Adipose tissue (tissue), 3 donors: ENCODE results near the gene KCNMB2. TPM values are rescaled to one million over a fixed set of nuclear protein-coding genes. Genes with fewer than 3 reads are reported as not detected.
"Not testable (repeated sequence)": the region's sequence is repeated elsewhere in the genome, so short reads cannot be mapped to it uniquely, and the experiment has no call there.

Experiments
- H3K27ac ChIP-seq: one replicate; pipeline ENCODE4 v1.5.1; 2013; ENCODE audit warnings: low read depth, low read length
- WGBS, 3 donors: extraction: QIAGEN DNeasy Blood & Tissue Kit; methylation state at CpG; one replicate each; pipeline ENCODE4 v1.1.7; 2013; 5-methylcytosine and 5-hydroxymethylcytosine counted together
- polyA plus RNA-seq, 3 donors: library from polyadenylated mRNA; stranded (reverse); fragments of 200-250 nt; gene quantifications; one replicate each; pipeline ENCODE4 v1.2.3, GENCODE V29; 2013
- donor health status: healthy with polysubstance abuse.
- donor health status: Bipolar disorder and iron deficiency.
- donor health status: healthy.

Gene KCNMB2
- 1 to 10 TPM in 2 of 3 donors, under 1 TPM in 1; 0.13 to 1.8 (median 1.0) TPM for polyA plus RNA-seq

- 8 to 9% (median 8%) methylated on average over 19 of the region's 19 CpGs for WGBS, 3 donors
- H3K27ac ChIP-seq: no peak within 1 kb of the TSS
These were observed at the start of gene KCNMB2 for GRCh38 chr3:178536211-178537079. Gene KCNMB2, plus strand, starts transcription at chr3:178536436.

GRCh38 chr3:178486903-178487302 lies 49.3 kb upstream of the KCNMB2 start:
- no peak overlapping the region for H3K27ac ChIP-seq

- H3K27ac ChIP-seq: no peak overlapping the region
- WGBS, 3 donors: 85 to 91% (median 86%) methylated on average over 3 of the region's 3 CpGs
These were observed 48.5 kb upstream of the KCNMB2 start for GRCh38 chr3:178487752-178488151.

- WGBS, 3 donors: 60 to 93% (median 89%) methylated on average over 3 of the region's 3 CpGs
These were observed 44.5 kb upstream of the KCNMB2 start for GRCh38 chr3:178491751-178492150.

GRCh38 chr3:178492491-178492890 lies 43.7 kb upstream of the KCNMB2 start:
- H3K27ac ChIP-seq: no peak overlapping the region
- 55 to 86% (median 67%) methylated on average over 3 of the region's 3 CpGs for WGBS, 3 donors

More at GRCh38 chr3:178491751-178492150, 44.5 kb upstream of the KCNMB2 start:
- no peak overlapping the region for H3K27ac ChIP-seq

GRCh38 chr3:178494386-178494785 lies 41.9 kb upstream of the KCNMB2 start:
- H3K27ac ChIP-seq: no peak overlapping the region
- WGBS, 3 donors: 69 to 89% (median 76%) methylated on average over 6 of the region's 6 CpGs

GRCh38 chr3:178496911-178497310 lies 39.3 kb upstream of the KCNMB2 start:
- WGBS, 3 donors: 94 to 95% (median 95%) methylated on average over 1 of the region's 1 CpG
- H3K27ac ChIP-seq: no peak overlapping the region

GRCh38 chr3:178498871-178499270 lies 37.4 kb upstream of the KCNMB2 start:
- 44 to 54% (median 50%) methylated on average over 2 of the region's 2 CpGs for WGBS, 3 donors
- no peak overlapping the region for H3K27ac ChIP-seq

- WGBS, 3 donors: 91 to 95% (median 93%) methylated on average over 9 of the region's 9 CpGs
- H3K27ac ChIP-seq: no peak overlapping the region
These were observed 35.6 kb upstream of the KCNMB2 start for GRCh38 chr3:178500631-178501030.

GRCh38 chr3:178504128-178504527 lies 32.1 kb upstream of the KCNMB2 start:
- 36 to 74% (median 66%) methylated on average over 2 of the region's 2 CpGs for WGBS, 3 donors
- no peak overlapping the region for H3K27ac ChIP-seq

GRCh38 chr3:178505832-178506231 lies 30.4 kb upstream of the KCNMB2 start:
- H3K27ac ChIP-seq: no peak overlapping the region
- whole genome bisulfite sequencing, 3 donors: 65 to 79% (median 65%) methylated on average over 3 of the region's 3 CpGs

GRCh38 chr3:178507507-178508442 lies 28.5 kb upstream of the KCNMB2 start:
- no peak overlapping the region for H3K27ac ChIP-seq
- 33 to 81% (median 80%) methylated on average over 5 of the region's 5 CpGs for WGBS, 3 donors

- WGBS, 3 donors: 38 to 81% (median 76%) methylated on average over 2 of the region's 2 CpGs
- no peak overlapping the region for H3K27ac ChIP-seq
These were observed 27.8 kb upstream of the KCNMB2 start for GRCh38 chr3:178508443-178508825.

GRCh38 chr3:178510496-178510895 lies 25.7 kb upstream of the KCNMB2 start:
- no peak overlapping the region for H3K27ac ChIP-seq

- WGBS, 3 donors: 62 to 68% (median 66%) methylated on average over 5 of the region's 5 CpGs
- H3K27ac ChIP-seq: no peak overlapping the region
These were observed 23.6 kb upstream of the KCNMB2 start for GRCh38 chr3:178512647-178513046.

- 66 to 84% (median 76%) methylated on average over 3 of the region's 3 CpGs for WGBS, 3 donors
- no peak overlapping the region for H3K27ac ChIP-seq
These were observed 22.5 kb upstream of the KCNMB2 start for GRCh38 chr3:178513546-178514380.

- H3K27ac ChIP-seq: no peak overlapping the region
- 93 to 99% (median 94%) methylated on average over 2 of the region's 2 CpGs for WGBS, 3 donors
These were observed 21.8 kb upstream of the KCNMB2 start for GRCh38 chr3:178514401-178514800.

- WGBS, 3 donors: 81 to 88% (median 86%) methylated on average over 6 of the region's 6 CpGs
These were observed 21.0 kb upstream of the KCNMB2 start for GRCh38 chr3:178515076-178515744.

More at GRCh38 chr3:178515076-178515744, 21.0 kb upstream of the KCNMB2 start:
- not testable (repeated sequence) for H3K27ac ChIP-seq
